AG10803 (cell line): Measurements from ENCODE around the gene FCGR2B.
"Not testable (repeated sequence)": the region's sequence is repeated elsewhere in the genome, so short reads cannot be mapped to it uniquely, and the experiment has no call there.

Source experiments
- DNase-seq: peaks from one replicate; pipeline ENCODE4 v3.0.0; 2010; ENCODE audit warnings: low read depth
- H3K4me3 ChIP-seq: 2 replicates; pipeline ENCODE4 v1.5.1; 2011; ENCODE audit warnings: mild to moderate bottlenecking, low read length, control low read depth
- CTCF ChIP-seq: conservative IDR thresholded peaks from 2 replicates; pipeline ENCODE4 v1.5.1; 2011; ENCODE audit warnings: mild to moderate bottlenecking, low read length, control low read depth, inconsistent platforms

FCGR2B gene

GRCh38 chr1:161723459-161724141 lies 60.7 kb downstream of the FCGR2B start:
- TF ChIP-seq CTCF, result no peak
- H3K4me3 ChIP-seq, result no peak overlapping the region
- DNase-seq, result no peak

- peak overlapping the region; percentile 78 for H3K4me3 ChIP-seq
- not testable (repeated sequence) for DNase-seq
Measured at GRCh38 chr1:161725258-161725907, 62.4 kb downstream of the FCGR2B start.

GRCh38 chr1:161725908-161726472 lies 63.0 kb downstream of the FCGR2B start:
- H3K4me3 ChIP-seq, result peak overlapping the region; percentile 78
- TF ChIP-seq CTCF, result peak; percentile 59
- DNase-seq, result peak; percentile 49

GRCh38 chr1:161726473-161727255 lies 63.7 kb downstream of the FCGR2B start:
- DNase-seq, result peak; percentile 80
- 0 out of 2 replicates have a peak, but pooled peaks have one; percentile 5 for TF ChIP-seq CTCF

GRCh38 chr1:161727256-161727924 lies 64.4 kb downstream of the FCGR2B start:
- TF ChIP-seq CTCF, result no peak
- peak overlapping the region; percentile 78 for H3K4me3 ChIP-seq
- peak; percentile 93 for DNase-seq

More at GRCh38 chr1:161726473-161727255, 63.7 kb downstream of the FCGR2B start:
- peak overlapping the region; percentile 78 for H3K4me3 ChIP-seq
